GM18520 (cell line): ENCODE measurements around the gene SLMAP.
"Not testable (repeated sequence)": the region's sequence is repeated elsewhere in the genome, so short reads cannot be mapped to it uniquely, and the experiment has no call there.

Experiments
- ATAC-seq: cut with Tn5 transposase; IDR thresholded peaks from one replicate; pipeline ENCODE4 v1.9.1; 2021; ENCODE audit not compliant: unreplicated experiment

The SLMAP gene

DNA sequence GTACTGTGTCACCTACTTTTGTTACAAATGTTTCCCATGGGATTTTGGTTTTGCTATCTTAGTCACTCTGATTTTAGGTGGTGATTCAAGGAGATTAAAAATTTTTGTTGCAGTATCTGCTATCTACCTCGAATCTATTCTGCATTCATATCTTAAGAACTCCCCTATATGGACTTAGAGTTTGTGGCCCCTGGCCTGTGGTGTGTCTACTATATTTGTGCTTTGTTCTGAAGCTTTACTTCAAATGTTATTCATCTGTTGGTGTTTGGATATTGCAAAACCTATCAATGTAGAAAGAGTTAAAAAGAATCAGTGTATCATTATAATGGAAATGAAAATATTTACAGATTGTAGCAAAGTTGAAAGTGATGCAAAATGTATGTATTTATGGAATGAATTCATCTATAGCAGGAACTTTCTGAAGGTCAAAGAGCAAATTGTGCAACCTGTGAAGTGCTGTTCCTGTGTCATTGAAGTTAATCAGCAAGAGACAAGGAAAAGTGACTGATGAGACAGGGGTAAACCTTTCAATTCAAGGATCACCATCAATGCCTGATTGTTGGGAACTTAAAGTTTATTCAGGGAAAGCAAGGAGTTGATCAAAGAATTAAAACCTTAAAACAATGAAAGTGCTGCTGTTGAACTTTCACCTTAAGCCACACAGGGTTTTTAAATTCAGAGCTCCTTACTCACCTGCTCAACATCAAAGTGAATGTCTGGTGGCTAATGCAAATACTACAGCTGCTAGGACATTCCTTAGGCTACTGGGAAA, 71.0 kb downstream of the SLMAP start:
- ATAC-seq = no peak

DNA sequence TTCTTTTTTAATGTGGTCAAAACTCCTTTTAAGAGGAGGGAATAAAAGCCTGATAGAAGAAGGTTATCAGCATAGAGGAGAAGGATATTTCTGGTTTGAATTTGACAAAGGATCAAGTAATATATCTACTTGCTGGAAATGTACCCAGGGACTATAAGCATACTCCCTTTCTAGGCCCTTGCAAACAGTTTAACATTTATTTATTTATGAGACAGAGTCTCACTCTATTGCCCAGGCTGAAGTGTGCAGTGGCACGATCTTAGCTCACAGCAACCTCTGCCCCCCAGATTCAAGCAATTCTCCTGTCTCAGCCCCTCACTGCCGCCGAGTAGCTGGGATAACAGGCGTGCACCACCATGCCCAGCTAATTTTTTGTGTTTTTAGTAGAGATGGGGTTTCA, 71.6 kb downstream of the SLMAP start:
- no peak for ATAC-seq

GRCh38 chr3:57832486-57832885, 76.4 kb downstream of the SLMAP start:
- no peak for ATAC-seq

- ATAC-seq = no peak
These were observed 76.8 kb downstream of the SLMAP start for GRCh38 chr3:57832900-57833313.

- no peak for ATAC-seq
These were observed 77.7 kb downstream of the SLMAP start for GRCh38 chr3:57833763-57834162.

GRCh38 chr3:57837686-57838085, 81.6 kb downstream of the SLMAP start:
- ATAC-seq = no peak

GRCh38 chr3:57838627-57839026, 82.5 kb downstream of the SLMAP start:
- ATAC-seq = no peak

GRCh38 chr3:57840473-57840872, 84.4 kb downstream of the SLMAP start:
- no peak for ATAC-seq

- ATAC-seq = no peak
These were observed 85.7 kb downstream of the SLMAP start for GRCh38 chr3:57841818-57842217.

DNA sequence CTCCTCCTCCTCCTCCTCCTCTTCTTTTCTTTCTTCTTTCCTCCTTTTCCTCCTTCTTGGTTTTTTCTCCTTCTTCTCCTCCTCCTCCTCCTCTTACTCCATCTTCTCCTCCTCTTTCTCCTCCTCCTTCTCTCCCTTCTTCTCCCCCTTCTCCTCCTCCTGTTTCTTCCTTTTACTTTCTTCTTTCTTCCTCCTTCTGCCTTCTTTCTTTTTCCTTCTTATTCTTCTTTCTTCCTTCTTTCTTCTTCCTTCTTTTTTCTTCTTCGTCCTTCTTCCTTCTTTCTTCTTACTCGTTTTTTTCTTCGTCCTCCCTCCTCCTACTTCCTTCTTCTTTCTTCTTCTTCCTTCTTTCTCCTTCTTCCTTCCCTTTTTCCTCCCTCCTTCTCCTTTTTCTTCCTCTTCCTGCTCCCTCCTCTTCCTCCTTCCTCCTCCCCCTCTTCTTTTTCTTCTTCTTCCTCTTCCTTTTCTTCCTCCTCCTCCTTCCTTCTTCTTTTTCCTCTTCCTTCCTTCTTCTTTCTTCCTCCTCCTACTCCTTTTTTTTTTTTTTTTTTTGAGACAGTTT, 92.1 kb downstream of the SLMAP start:
- ATAC-seq = no peak

GRCh38 chr3:57851304-57851703, 95.2 kb downstream of the SLMAP start:
- no peak for ATAC-seq

GRCh38 chr3:57852896-57853295, 96.8 kb downstream of the SLMAP start:
- no peak for ATAC-seq

- ATAC-seq = no peak
These were observed 99.2 kb downstream of the SLMAP start for GRCh38 chr3:57855281-57855680.

GRCh38 chr3:57855943-57856342, 99.8 kb downstream of the SLMAP start:
- ATAC-seq = no peak

DNA sequence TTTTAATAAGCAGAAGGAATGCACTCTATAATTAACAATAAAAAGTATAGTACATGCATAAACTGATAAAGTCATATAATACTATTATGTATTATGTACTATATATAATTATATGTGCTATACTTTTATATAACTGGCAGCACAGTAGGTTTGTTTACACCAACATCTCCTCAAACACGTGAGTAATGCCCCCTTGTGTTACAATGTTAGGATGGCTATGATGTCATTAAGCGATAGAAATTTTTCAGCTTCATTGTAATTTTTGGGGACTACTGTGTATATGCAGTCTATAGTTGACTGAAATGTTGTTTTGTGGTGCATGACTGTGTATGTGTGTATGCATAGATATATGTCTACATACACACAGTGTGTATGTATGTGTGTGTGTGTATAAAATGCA, 100.6 kb downstream of the SLMAP start:
- no peak for ATAC-seq

DNA sequence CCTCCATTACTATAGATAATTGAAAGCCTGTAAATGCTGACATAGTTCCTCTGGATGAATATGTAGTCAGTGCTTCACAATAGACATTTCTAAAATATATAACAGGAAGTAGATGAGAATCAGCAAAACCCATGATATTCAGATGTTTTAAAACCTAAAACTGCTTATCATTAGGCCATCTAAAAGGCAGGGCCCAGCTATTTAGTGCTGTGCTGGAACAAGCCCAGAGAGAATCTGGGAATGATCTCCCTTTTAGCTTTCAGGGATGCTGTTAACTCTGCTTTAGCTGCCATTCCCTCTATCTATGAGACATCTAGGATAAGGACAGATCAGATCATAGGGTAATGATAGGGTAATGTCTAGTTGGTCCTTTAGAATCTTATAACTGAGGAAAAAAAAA, 106.8 kb downstream of the SLMAP start:
- no peak for ATAC-seq

DNA sequence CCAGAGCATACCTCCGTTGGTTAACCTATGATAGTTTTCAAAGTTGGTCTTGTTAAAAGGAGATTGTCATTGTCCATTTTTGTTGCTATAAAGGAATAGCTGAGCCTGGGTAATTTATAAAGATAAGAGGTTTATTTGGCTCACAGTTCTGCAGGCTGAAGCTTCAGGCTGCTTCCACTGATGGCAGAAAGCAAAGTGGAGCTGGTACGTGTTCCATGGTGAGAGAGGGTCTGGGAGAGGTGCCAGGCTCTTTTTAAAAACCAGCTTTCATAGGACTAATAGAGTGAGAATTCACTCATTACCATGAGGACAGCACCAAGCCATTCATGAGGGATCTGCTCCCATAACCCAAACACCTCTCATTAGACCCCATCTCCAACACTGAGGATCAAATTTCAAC, 107.3 kb downstream of the SLMAP start:
- ATAC-seq = no peak

DNA sequence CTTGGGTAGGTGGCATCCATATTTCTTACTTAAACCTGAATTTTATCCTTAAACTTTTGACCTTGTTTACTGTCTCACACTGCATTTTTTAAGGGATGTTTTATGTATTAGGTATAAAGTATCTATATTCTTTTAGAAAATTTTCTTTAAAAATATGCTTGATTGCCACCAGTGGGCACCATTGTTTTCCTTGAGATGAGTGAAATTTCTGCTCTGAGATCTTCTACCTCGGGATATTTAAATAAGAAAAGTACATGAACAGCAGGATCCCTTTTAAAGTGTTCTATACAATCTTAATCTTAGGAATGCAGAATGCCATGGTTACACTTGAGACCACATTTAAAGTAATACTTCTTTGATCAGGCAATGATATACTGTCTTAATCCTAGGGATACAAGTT, 108.7 kb downstream of the SLMAP start:
- ATAC-seq = no peak

GRCh38 chr3:57869110-57869509, 113.0 kb downstream of the SLMAP start:
- not testable (repeated sequence) for ATAC-seq

DNA sequence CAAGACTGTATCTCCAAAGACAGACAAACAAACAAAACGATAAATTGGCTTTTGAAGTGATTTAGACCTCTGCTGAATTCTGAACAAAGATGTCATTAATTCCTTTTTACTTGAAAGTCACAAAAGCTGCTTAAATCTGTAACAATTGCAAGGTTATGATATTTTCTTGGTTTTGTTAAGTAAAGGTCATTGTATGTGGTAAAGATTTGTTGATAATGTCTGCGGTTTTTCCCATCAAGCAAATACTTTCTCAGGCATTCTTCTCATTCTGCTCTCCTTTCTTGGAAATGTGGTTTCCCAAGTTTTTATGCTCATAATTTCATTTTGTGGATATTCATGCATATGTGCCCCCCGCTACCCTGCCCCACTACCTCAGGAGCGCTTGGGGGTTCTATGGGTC, 116.5 kb downstream of the SLMAP start:
- no peak for ATAC-seq

- no peak for ATAC-seq
These were observed 120.5 kb downstream of the SLMAP start for GRCh38 chr3:57876632-57877031.

- no peak for ATAC-seq
These were observed 121.0 kb downstream of the SLMAP start for GRCh38 chr3:57877116-57877515.

DNA sequence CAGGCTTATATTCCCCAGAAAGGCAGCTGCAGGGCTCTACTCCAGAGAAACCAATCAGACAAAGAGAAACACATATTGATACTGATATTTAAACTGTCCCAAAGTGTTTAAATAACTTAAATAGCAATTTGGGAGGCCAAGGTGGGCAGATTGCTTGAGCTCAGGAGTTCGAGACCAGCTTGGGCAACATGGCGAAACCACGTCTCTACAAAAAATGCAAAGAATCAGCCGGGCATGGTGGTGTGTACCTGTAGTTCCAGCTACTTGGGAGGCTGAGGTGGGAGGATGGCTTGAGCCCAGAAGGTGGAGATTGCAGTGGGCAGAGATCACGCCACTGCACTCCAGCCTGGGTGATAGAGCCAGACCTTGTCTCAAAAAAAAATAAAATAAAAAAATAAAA, 128.3 kb downstream of the SLMAP start:
- ATAC-seq = not testable (repeated sequence)
